Neural progenitor cell (in vitro differentiated cells): ENCODE measurements around the gene CIC. TPM values are rescaled to one million over a fixed set of nuclear protein-coding genes. Genes with fewer than 3 reads are reported as not detected.
A peak's percentile ranks its signal among the peaks of the same experiment; 100 is the strongest.

Experiments used
- DNase-seq: peaks from one replicate; pipeline ENCODE4 v3.0.0-alpha.2; 2016; ENCODE audit warnings: low spot score
- H2AFZ ChIP-seq: fragments of 200-600 bp; sonication (generic); replicated peaks from 2 replicates; pipeline ENCODE4 v1.6.1; 2016; ENCODE audit warnings: antibody characterized with exemption
- H3F3A ChIP-seq: fragments of 200-600 bp; sonication (generic); 2 replicates; pipeline ENCODE4 v1.6.1; 2016; ENCODE audit warnings: antibody characterized with exemption, low read depth
- H3K27ac ChIP-seq: fragments of 200-600 bp; sonication (generic); 2 replicates; pipeline ENCODE4 v1.5.1; 2016; ENCODE audit warnings: mild to moderate bottlenecking
- H3K27me3 ChIP-seq: fragments of 200-600 bp; sonication (generic); 2 replicates; pipeline ENCODE4 v1.6.1; 2016; ENCODE audit warnings: mild to moderate bottlenecking, moderate library complexity
- H3K36me3 ChIP-seq: fragments of 200-600 bp; sonication (generic); 2 replicates; pipeline ENCODE4 v1.5.1; 2016
- H3K4me1 ChIP-seq: fragments of 200-600 bp; sonication (generic); 2 replicates; pipeline ENCODE4 v1.6.1; 2016; ENCODE audit warnings: mixed run types
- H3K4me2 ChIP-seq: fragments of 200-600 bp; sonication (generic); 2 replicates; pipeline ENCODE4 v1.6.1; 2016
- H3K4me3 ChIP-seq: fragments of 200-600 bp; sonication (generic); 2 replicates; pipeline ENCODE4 v1.5.1; 2016
- H3K79me2 ChIP-seq: fragments of 200-600 bp; sonication (generic); 2 replicates; pipeline ENCODE4 v1.6.1; 2016; ENCODE audit warnings: low read depth
- H3K9ac ChIP-seq: fragments of 200-600 bp; sonication (generic); 2 replicates; pipeline ENCODE4 v1.6.1; 2016
- H3K9me3 ChIP-seq: fragments of 200-600 bp; sonication (generic); 2 replicates; pipeline ENCODE4 v1.5.1; 2016; ENCODE audit warnings: low read depth
- H4K20me1 ChIP-seq: fragments of 200-600 bp; sonication (generic); 2 replicates; pipeline ENCODE4 v1.6.1; 2016; ENCODE audit warnings: low read depth
- H3K27ac Mint-ChIP-seq: 3 replicates; pipeline ENCODE4 v1.8.0; 2021; ENCODE audit warnings: mixed read lengths
- H3K27me3 Mint-ChIP-seq: 2 replicates; pipeline ENCODE4 v1.8.0; 2022; ENCODE audit warnings: low read depth, mild to moderate bottlenecking, inconsistent platforms, moderate library complexity, mixed read lengths; ENCODE audit not compliant: insufficient read depth
- H3K36me3 Mint-ChIP-seq: 3 replicates; pipeline ENCODE4 v1.8.0; 2021; ENCODE audit warnings: mixed read lengths
- H3K4me1 Mint-ChIP-seq: 3 replicates; pipeline ENCODE4 v1.8.0; 2021; ENCODE audit warnings: mixed read lengths
- H3K4me3 Mint-ChIP-seq: 3 replicates; pipeline ENCODE4 v1.8.0; 2021; ENCODE audit warnings: mild to moderate bottlenecking, moderate library complexity, mixed read lengths
- H3K9me3 Mint-ChIP-seq: 3 replicates; pipeline ENCODE4 v1.8.0; 2020; ENCODE audit warnings: mixed read lengths
- CTCF ChIP-seq: fragments of 200-600 bp; sonication (generic); IDR thresholded peaks from 2 replicates; pipeline ENCODE4 v1.5.1; 2017; ENCODE audit warnings: antibody characterized with exemption, mild to moderate bottlenecking
- EZH2 ChIP-seq: fragments of 200-600 bp; sonication (generic); IDR thresholded peaks from 2 replicates; pipeline ENCODE4 v1.6.1; 2017; ENCODE audit warnings: antibody characterized with exemption, mild to moderate bottlenecking, moderate library complexity
- EZH2phosphoT487 ChIP-seq: fragments of 200-600 bp; sonication (generic); IDR thresholded peaks from 2 replicates; pipeline ENCODE4 v1.6.1; 2017; ENCODE audit warnings: antibody characterized with exemption
- total RNA-seq: library from RNA; depleted of rRNA; stranded (reverse); fragments of >200 nt; gene quantifications from 2 replicates; pipeline ENCODE4 v1.2.3, GENCODE V29; 2015; ENCODE audit warnings: low replicate concordance

CIC gene
- total RNA-seq, 1 donor from 2014 or later: 5.2 TPM

- H2AFZ ChIP-seq: peak overlapping the region; percentile 4
- H3K36me3 Mint-ChIP-seq: peaks cover 11% of the 10 kb centered on the region
- H3K27me3 ChIP-seq: no peaks in the 10 kb centered on the region
- peak overlapping the region; percentile 78 for H3K27ac Mint-ChIP-seq
- peak overlapping the region; percentile 20 for H3K27ac ChIP-seq
- no peaks in the 10 kb centered on the region for H3K9me3 ChIP-seq
- H3F3A ChIP-seq: peaks cover 34% of the 10 kb centered on the region
- H3K9ac ChIP-seq: peak overlapping the region; percentile 95
- peak overlapping the region; percentile 93 for H3K4me2 ChIP-seq
- H3K27me3 Mint-ChIP-seq: peaks cover 3% of the 10 kb centered on the region
- H3K4me3 ChIP-seq: peak overlapping the region; percentile 92
- TF ChIP-seq CTCF (no peak), EZH2phosphoT487 (no peak), EZH2 (no peak)
- no peaks in the 10 kb centered on the region for H3K9me3 Mint-ChIP-seq
- H3K79me2 ChIP-seq: peaks cover 28% of the 10 kb centered on the region
- no peak for DNase-seq
- H3K4me1 Mint-ChIP-seq: peaks cover 43% of the 10 kb centered on the region
- H3K4me3 Mint-ChIP-seq: peak overlapping the region; percentile 96
- peaks cover 56% of the 10 kb centered on the region for H4K20me1 ChIP-seq
- H3K4me1 ChIP-seq: peaks cover 8% of the 10 kb centered on the region
- H3K36me3 ChIP-seq: no peaks in the 10 kb centered on the region
Observed at GRCh38 chr19:42242069-42242511, 27.0 kb upstream of the CIC start.

- H3K4me1 Mint-ChIP-seq: peaks cover 44% of the 10 kb centered on the region
- peak within 1 kb of the TSS; percentile 20 for H3K27ac ChIP-seq
- DNase-seq: peak; percentile 99
- H3K27me3 Mint-ChIP-seq: peaks cover 3% of the 10 kb centered on the region
- no peaks in the 10 kb centered on the region for H3K27me3 ChIP-seq
- peak within 1 kb of the TSS; percentile 20 for H2AFZ ChIP-seq
- peaks cover 28% of the 10 kb centered on the region for H3K79me2 ChIP-seq
- no peaks in the 10 kb centered on the region for H3K9me3 ChIP-seq
- no peaks in the 10 kb centered on the region for H3K9me3 Mint-ChIP-seq
- no peaks in the 10 kb centered on the region for H3K36me3 ChIP-seq
- H3K9ac ChIP-seq: peak within 1 kb of the TSS; percentile 95
- H3K4me1 ChIP-seq: peaks cover 8% of the 10 kb centered on the region
- peaks cover 62% of the 10 kb centered on the region for H4K20me1 ChIP-seq
- peak within 1 kb of the TSS; percentile 78 for H3K27ac Mint-ChIP-seq
- H3K4me3 ChIP-seq: peak within 1 kb of the TSS; percentile 92
- TF ChIP-seq EZH2phosphoT487 (no peak), CTCF (no peak), EZH2 (no peak)
- H3K36me3 Mint-ChIP-seq: peaks cover 11% of the 10 kb centered on the region
- H3K4me3 Mint-ChIP-seq: peak within 1 kb of the TSS; percentile 96
- H3F3A ChIP-seq: peaks cover 41% of the 10 kb centered on the region
- H3K4me2 ChIP-seq: peak within 1 kb of the TSS; percentile 93
Observed at GRCh38 chr19:42242512-42243409, 26.3 kb upstream of the CIC start, which contains the start of gene GSK3A. GSK3A (minus strand) TSS chr19:42242602; CDS start chr19:42242465, 137 bp downstream.

GRCh38 chr19:42244347-42245220, 24.5 kb upstream of the CIC start:
- Histone ChIP-seq H3K36me3 (no peaks in the 10 kb centered on the region), H3K27me3 (no peaks in the 10 kb centered on the region), H3K9ac (no peak overlapping the region), H3K79me2 (peaks cover 31% of the 10 kb centered on the region), H3F3A (peaks cover 43% of the 10 kb centered on the region), H3K4me2 (peak overlapping the region; percentile 87), H3K27ac (no peak overlapping the region), H2AFZ (peak overlapping the region; percentile 91), H3K4me3 (peak overlapping the region; percentile 92), H3K9me3 (no peaks in the 10 kb centered on the region), H4K20me1 (peaks cover 68% of the 10 kb centered on the region), H3K4me1 (peaks cover 8% of the 10 kb centered on the region)
- H3K4me1 Mint-ChIP-seq: peaks cover 44% of the 10 kb centered on the region
- H3K9me3 Mint-ChIP-seq: no peaks in the 10 kb centered on the region
- TF ChIP-seq EZH2phosphoT487: no peak
- no peak for TF ChIP-seq EZH2
- TF ChIP-seq CTCF: peak; percentile 71
- H3K27me3 Mint-ChIP-seq: peaks cover 3% of the 10 kb centered on the region
- peak overlapping the region; percentile 93 for H3K4me3 Mint-ChIP-seq
- peak overlapping the region; percentile 97 for H3K27ac Mint-ChIP-seq
- H3K36me3 Mint-ChIP-seq: peaks cover 7% of the 10 kb centered on the region
- DNase-seq: peak; percentile 97
